ENCODE results near the gene SEC61G.

The SEC61G gene

GRCh38 chr7:54798530-54798929, 39.5 kb upstream of the SEC61G start:
- TF ChIP-seq, protein P1, sequence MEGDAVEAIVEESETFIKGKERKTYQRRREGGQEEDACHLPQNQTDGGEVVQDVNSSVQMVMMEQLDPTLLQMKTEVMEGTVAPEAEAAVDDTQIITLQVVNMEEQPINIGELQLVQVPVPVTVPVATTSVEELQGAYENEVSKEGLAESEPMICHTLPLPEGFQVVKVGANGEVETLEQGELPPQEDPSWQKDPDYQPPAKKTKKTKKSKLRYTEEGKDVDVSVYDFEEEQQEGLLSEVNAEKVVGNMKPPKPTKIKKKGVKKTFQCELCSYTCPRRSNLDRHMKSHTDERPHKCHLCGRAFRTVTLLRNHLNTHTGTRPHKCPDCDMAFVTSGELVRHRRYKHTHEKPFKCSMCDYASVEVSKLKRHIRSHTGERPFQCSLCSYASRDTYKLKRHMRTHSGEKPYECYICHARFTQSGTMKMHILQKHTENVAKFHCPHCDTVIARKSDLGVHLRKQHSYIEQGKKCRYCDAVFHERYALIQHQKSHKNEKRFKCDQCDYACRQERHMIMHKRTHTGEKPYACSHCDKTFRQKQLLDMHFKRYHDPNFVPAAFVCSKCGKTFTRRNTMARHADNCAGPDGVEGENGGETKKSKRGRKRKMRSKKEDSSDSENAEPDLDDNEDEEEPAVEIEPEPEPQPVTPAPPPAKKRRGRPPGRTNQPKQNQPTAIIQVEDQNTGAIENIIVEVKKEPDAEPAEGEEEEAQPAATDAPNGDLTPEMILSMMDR (IDR thresholded peaks at IDR 0.05) = no peak
- Histone ChIP-seq H2AFZ (no peak overlapping the region), H3K4me2 (ENCODE audit: low read length) (no peak overlapping the region)

GRCh38 chr7:54796853-54797252, 37.8 kb upstream of the SEC61G start:
- H3K4me1 ChIP-seq = no peaks in the 10 kb centered on the region
- no peak overlapping the region for H3K4me2 ChIP-seq (ENCODE audit: low read length)
- no peaks in the 10 kb centered on the region for H3K9me3 ChIP-seq (ENCODE audit: control insufficient read depth, low read length)
- H3K79me2 ChIP-seq = no peaks in the 10 kb centered on the region
- H3K36me3 ChIP-seq (ENCODE audit: control insufficient read depth, insufficient read depth, low read length) = no peaks in the 10 kb centered on the region
- no peaks in the 10 kb centered on the region for H3K27me3 ChIP-seq (ENCODE audit: control insufficient read depth, insufficient read depth, low read length)
- H3K9ac ChIP-seq = no peak overlapping the region
- no peak overlapping the region for H3K27ac ChIP-seq
- TF ChIP-seq, protein P1 (IDR thresholded peaks at IDR 0.05) = no peak
- no peak overlapping the region for H3K4me3 ChIP-seq (ENCODE audit: low read depth, low read length)
- H2AFZ ChIP-seq = no peak overlapping the region

More at GRCh38 chr7:54798530-54798929, 39.5 kb upstream of the SEC61G start:
- Histone ChIP-seq H3K9ac (no peak overlapping the region), H3K79me2 (no peaks in the 10 kb centered on the region), H3K4me3 (ENCODE audit: low read depth, low read length) (no peak overlapping the region), H3K27me3 (ENCODE audit: control insufficient read depth, insufficient read depth, low read length) (no peaks in the 10 kb centered on the region), H3K9me3 (ENCODE audit: control insufficient read depth, low read length) (no peaks in the 10 kb centered on the region), H3K4me1 (no peaks in the 10 kb centered on the region), H3K27ac (no peak overlapping the region), H3K36me3 (ENCODE audit: control insufficient read depth, insufficient read depth, low read length) (no peaks in the 10 kb centered on the region)

DNA sequence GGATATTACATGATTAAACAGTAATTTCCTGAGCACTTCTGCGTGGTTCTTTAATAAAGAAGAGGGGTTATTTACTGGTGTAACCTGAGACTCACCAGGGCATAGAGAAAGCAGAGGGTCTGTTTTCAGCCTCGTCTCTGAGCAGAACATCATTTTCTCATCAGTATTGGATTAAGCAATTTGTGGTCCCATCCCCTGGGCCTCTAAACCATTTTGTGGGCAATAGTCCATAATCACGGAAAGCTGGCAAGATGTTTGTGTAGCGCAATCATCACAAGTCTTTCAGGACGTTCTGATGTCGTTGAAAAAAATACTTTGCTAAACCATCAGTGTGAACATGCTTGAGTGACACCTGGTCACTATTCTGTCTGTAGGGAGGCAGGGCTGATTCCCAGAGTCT, 37.1 kb upstream of the SEC61G start:
- Histone ChIP-seq H3K4me2 (ENCODE audit: low read length) (no peak overlapping the region), H3K79me2 (no peaks in the 10 kb centered on the region), H2AFZ (no peak overlapping the region), H3K36me3 (ENCODE audit: control insufficient read depth, insufficient read depth, low read length) (no peaks in the 10 kb centered on the region), H3K27ac (no peak overlapping the region), H3K27me3 (ENCODE audit: control insufficient read depth, insufficient read depth, low read length) (no peaks in the 10 kb centered on the region), H3K9ac (no peak overlapping the region), H3K9me3 (ENCODE audit: control insufficient read depth, low read length) (no peaks in the 10 kb centered on the region), H3K4me1 (no peaks in the 10 kb centered on the region), H3K4me3 (ENCODE audit: low read depth, low read length) (no peak overlapping the region)
- TF ChIP-seq, protein P1 (IDR thresholded peaks at IDR 0.05) = no peak

DNA sequence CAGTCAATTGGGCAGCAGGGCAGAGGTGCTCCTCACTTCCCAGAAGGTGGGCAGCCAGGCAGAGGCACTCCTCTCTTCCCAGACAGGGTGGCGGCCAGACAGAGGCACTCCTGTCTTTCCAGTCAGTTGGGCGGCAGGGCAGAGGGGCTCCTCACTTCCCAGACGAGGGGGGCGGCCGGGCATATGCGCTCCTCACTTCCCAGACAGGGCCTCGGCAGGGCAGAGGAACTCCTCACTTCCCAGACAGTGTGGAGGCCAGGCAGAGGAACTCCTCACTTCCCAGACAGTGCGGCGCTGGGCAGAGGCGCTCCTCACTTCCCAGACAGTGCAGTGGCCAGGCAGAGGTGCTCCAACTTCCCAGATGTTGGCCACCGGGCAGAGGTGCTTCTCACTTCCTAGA, 33.4 kb upstream of the SEC61G start:
- no peak overlapping the region for H3K4me2 ChIP-seq (ENCODE audit: low read length)
- no peaks in the 10 kb centered on the region for H3K36me3 ChIP-seq (ENCODE audit: control insufficient read depth, insufficient read depth, low read length)
- H3K79me2 ChIP-seq = no peaks in the 10 kb centered on the region
- no peaks in the 10 kb centered on the region for H3K27me3 ChIP-seq (ENCODE audit: control insufficient read depth, insufficient read depth, low read length)
- no peak overlapping the region for H3K9ac ChIP-seq
- H2AFZ ChIP-seq = no peak overlapping the region
- no peak overlapping the region for H3K27ac ChIP-seq
- no peaks in the 10 kb centered on the region for H3K9me3 ChIP-seq (ENCODE audit: control insufficient read depth, low read length)
- no peaks in the 10 kb centered on the region for H3K4me1 ChIP-seq
- TF ChIP-seq, protein P1 (IDR thresholded peaks at IDR 0.05) = no peak
- H3K4me3 ChIP-seq (ENCODE audit: low read depth, low read length) = no peak overlapping the region

DNA sequence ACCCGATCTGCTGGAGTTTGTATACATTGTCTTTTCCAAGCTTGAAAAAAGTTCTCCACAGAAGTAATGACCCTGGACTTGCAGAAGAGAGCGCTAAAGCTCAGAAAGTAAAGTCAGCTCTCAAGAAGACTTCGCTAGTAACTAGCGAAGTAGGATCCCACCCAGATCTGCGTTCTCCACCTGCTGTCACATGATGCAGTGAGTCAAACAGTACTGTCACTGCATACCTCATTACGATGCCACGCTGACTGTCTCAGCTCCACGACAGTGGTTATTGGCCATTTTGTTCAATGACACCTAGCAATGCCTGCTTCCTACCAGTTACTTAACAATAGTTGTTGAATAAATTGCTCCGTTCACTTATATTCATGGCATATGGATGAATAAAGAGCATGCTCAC, 29.7 kb upstream of the SEC61G start:
- TF ChIP-seq, protein P1 (IDR thresholded peaks at IDR 0.05) = peak; percentile 41
- Histone ChIP-seq H3K27ac (no peak overlapping the region), H3K79me2 (no peaks in the 10 kb centered on the region), H3K9ac (no peak overlapping the region), H3K27me3 (ENCODE audit: control insufficient read depth, insufficient read depth, low read length) (no peaks in the 10 kb centered on the region), H3K36me3 (ENCODE audit: control insufficient read depth, insufficient read depth, low read length) (no peaks in the 10 kb centered on the region), H3K9me3 (ENCODE audit: control insufficient read depth, low read length) (no peaks in the 10 kb centered on the region), H3K4me2 (ENCODE audit: low read length) (no peak overlapping the region), H2AFZ (peak overlapping the region; percentile 30), H3K4me3 (ENCODE audit: low read depth, low read length) (no peak overlapping the region), H3K4me1 (no peaks in the 10 kb centered on the region)
